ENCODE data around the gene RPL22. TPM values are rescaled to one million over a fixed set of nuclear protein-coding genes. Genes with fewer than 3 reads are reported as not detected.

The RPL22 gene
- total RNA-seq, 1 donor from 2014 or later: 354 TPM

- no peak for ATAC-seq
Observed at GRCh38 chr1:6179564-6180175, 19.7 kb downstream of the RPL22 start.

GRCh38 chr1:6178751-6179563, 20.4 kb downstream of the RPL22 start:
- DNase-seq (ENCODE audit: low spot score) (no peak), ATAC-seq (no peak)
- intact Hi-C loops (cut with DNase I): no loop called here

More at GRCh38 chr1:6179564-6180175, 19.7 kb downstream of the RPL22 start:
- intact Hi-C loops (cut with DNase I): no loop called here
- no peak for DNase-seq (ENCODE audit: low spot score)

DNA sequence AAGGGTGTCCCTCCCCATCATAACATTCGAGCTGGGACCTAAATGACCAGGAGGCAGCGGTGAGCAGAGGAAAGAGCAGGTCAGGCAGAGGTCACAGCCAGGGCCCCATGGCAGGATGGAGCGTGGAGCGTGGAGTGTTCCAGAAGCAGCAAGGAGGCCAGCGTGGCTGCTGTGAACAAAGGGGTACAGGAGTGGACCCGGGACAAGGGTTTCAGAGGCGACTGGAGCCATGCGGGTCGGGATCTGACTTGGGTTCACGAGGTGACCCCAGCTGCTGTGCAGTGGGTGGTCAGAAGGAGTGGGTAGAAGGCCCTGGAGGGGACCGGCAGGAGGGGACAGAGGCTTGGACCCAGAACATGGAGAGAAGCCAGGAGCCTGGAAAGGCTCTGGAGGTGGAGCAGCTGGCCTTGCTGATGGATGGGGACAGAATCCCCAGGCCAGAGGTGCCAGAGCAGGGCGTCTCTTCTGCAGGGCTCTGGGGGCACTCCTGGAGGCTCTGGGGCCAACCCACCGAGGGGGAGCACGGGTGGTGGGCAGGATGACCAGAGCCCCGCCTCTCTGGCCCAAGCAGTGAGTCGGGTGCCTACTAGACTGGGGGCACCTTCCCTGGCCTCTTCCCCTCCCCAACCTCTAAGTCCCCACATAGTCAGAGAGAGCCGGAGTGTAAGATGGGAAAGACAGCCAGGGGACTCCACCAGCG, 21.6 kb downstream of the RPL22 start:
- intact Hi-C loops (cut with DNase I): no loop called here
- DNase-seq (ENCODE audit: low spot score) (no peak), ATAC-seq (no peak)

GRCh38 chr1:6176779-6177178, 22.6 kb downstream of the RPL22 start:
- DNase-seq (ENCODE audit: low spot score) (no peak), ATAC-seq (no peak)
- intact Hi-C loops (cut with DNase I): no loop called here

DNA sequence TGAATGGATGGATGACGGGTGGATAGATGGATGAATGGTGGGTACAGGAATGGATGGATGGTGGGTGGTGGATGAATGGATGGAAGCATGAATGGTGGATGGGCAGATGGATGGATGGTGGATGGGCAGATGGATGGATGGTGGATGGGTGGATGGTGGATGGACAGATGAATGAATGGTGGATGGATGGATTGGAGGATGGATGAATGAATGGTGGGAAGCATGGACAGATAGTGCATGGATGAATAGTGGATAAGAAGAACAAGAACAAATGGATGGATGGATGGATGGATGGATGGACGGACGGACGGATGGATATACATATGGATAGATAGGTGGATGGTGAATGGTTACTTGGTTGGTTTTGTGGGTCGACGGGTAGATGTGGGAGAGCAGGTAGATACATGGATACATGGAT, 24.0 kb downstream of the RPL22 start:
- no peak for DNase-seq (ENCODE audit: low spot score)
- intact Hi-C loops (cut with DNase I): no loop called here
- ATAC-seq: no peak

DNA sequence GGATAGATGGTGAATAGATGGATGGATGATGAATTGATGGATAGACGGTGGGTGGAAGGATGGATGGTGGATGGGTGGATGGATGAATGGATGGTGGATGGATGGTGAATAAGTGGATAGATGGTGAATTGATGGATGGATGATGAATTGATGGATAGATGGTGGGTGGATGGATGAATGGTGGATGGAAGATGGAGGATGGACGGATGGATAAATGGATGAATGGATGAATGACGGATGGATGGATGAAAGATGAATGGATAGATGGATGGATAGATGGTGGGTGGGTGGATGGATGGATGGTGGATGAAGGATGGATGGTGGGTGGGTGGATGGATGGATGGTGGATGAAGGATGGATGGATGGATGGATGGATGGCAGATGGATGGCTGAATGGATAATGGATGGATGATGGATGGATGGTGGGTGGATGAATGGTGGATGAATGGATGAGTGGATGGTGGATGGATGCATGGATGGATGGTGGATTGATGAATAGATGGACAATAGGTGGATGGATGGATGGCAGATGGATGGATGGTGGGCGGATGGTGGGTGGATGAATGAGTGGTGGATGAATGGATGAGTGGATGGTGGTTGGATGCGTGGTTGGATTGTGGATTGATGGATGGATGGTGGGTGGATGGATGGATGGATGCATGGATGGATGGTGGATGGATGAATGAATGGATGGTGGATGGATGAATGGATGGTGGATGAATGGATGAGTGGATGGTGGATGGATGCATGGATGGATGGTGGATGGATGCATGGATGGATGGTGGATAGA, 24.6 kb downstream of the RPL22 start:
- DNase-seq (ENCODE audit: low spot score) (no peak), ATAC-seq (no peak)
- intact Hi-C loops (cut with DNase I): no loop called here

DNA sequence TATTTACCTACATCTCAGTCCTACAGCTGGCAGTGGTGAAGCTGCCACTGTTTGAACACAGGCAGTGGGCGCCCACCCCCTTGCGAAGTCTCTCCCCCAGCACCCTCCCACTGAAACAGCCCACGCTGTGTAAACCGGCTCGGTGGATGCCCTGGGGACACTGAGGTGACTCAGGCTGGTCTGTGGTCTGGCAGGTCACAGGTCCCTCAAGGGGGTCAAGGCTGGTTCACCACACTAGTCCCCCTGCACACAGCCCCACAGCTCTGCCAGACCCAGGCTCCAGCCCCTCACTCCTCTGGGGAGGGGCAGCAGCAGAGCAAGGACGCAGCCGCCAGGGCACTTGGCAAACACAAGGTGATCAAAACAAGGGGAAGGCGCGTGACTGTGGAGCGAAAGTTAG, 26.8 kb downstream of the RPL22 start:
- no peak for ATAC-seq
- DNase-seq (ENCODE audit: low spot score): no peak
- intact Hi-C loops (cut with DNase I): no loop called here

DNA sequence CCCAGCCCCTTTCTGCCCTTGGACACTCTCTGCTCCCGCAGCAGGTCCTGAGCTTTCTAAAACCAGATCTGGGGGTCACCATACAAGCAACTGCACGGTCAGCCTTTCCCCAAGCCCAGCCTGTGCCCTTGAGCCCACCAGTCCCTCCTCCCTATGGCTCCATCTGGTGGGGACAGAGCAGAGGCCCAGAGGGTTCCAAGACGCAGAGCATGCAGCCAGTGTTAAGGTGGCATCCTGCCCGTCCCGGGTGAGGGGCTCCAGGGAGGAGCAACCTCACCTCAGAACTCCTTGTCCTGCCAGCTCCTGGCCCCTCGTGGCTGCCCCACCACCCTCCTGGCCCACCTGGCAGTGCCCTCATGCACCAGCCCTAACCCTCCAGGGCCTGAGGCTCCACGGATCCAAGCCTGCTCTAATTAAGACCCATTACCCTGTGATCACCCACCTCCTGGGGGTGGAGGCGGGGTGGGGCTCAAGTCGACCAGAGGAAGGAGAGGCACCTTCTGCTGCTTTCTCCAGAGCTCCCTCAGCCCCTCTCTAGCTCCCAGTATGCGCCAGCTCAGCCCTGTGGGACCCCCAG, 27.8 kb downstream of the RPL22 start:
- intact Hi-C loops (cut with DNase I): no loop called here
- no peak for ATAC-seq
- no peak for DNase-seq (ENCODE audit: low spot score)

- no peak for ATAC-seq
- intact Hi-C loops (cut with DNase I): no loop called here
- no peak for DNase-seq (ENCODE audit: low spot score)
Observed at GRCh38 chr1:6170742-6171201, 28.6 kb downstream of the RPL22 start.

GRCh38 chr1:6170116-6170741, 29.2 kb downstream of the RPL22 start:
- no peak for ATAC-seq
- DNase-seq (ENCODE audit: low spot score): no peak
- intact Hi-C loops (cut with DNase I): no loop called here

DNA sequence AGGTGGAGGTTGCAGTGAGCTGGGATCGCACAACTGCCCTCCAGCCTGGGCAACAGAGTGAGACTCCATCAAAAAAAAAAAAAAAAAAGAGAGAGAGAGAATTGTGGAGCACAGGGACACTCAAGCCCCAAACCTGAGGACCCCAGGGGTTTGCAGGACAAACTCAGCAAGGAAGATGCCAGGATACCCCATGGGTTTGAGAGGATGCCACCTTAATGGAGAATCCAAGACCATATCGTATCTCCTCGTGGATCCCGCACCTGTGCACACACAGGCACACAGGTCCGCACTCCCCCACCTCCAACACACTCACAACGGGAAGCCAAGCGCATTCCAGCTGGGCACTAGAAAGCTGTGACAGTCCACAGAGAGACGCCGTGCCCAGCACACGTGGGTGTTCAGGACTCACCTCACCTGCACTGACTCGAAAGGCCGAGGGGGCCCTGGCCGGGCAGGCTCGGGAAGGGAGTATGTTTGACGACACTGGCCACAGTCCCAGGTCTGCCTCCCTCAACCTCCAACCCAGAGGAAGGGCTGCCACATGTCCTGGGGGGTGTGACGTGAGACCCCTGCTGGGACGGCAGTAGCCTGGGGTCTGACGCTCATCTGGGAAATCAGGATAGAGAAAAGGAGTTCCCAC, 30.3 kb downstream of the RPL22 start:
- ATAC-seq: no peak
- no peak for DNase-seq (ENCODE audit: low spot score)
- intact Hi-C loops (cut with DNase I): no loop called here

DNA sequence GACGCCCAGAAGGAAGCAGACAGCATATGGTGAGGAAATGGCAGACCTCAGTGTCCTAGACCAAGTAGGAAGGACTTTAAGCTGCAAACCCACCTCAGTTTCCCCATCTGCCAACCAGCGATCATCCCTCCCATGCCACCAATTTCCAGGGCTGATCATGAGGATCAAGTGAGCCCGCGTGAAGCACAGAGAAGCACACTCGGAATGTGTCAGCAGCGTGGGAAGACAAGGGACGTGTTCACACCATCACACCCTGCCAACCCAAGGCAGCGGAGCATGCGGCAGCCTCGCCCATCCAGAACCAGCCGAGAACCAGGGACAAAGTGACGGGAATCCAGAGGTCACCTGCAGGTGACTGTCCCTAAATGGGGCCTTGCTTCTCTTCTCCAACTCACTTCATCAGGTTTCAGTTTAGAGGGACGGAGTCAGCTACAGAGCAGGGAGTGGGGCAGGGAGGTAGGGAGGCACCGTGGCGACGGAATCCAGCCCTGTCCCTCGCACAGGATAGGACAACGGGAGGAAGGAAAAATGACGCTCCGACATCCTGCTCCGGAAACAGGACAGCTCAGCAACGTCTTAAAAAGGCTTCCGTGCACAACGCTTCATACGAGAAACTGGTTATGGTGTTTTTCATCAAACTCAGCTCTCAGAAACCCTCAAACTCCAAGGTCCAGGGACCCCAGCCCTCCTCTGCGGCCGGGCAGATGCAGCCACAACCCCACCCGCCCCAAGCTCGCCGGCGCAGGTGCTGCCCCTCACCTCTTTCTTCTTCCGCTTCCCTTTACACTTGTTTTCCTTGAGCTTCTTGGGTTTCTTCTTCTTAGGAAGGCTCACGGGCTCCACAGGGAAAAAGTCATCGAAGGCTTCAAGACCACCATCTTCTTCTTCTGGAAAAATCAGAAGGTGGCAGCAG, 31.7 kb downstream of the RPL22 start:
- intact Hi-C loops (cut with DNase I): no loop called here
- DNase-seq (ENCODE audit: low spot score) (no peak), ATAC-seq (no peak)

DNA sequence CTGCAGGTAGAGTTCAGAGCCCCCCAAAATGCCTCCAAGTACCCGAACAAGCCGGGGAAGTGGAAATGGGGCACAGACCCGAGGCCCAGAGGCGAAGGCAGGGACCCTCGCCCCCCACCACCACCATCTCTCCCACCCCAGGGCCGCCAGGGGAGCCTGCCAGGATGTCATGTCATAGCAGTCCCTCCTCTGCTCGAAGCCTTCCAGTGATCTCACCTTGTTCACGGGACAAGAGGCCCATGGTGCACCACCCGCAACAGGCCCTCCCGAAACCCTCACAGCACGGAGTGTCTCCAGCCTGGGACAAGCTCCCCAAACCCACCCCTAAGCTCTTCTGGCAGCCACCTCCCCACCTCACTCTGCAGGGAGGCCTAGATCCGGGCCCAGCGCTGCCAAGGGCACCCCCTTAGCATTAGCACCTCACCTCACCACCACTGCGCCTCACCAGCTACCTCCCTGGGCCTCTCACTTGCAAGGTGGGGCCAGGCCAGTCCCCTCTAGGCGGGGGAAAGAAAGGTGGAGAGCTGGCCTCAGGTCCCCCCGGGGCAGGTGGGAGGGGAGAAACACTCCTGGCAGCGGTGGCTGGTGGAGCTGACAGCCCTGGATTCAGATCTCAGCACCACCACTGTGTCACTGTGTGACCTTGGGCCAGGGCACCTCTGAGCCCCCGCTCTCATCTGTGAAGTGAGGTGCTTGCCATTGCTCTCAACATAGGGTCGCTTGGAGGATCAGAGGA, 32.6 kb downstream of the RPL22 start:
- intact Hi-C loops (cut with DNase I): no loop called here
- no peak for ATAC-seq
- DNase-seq (ENCODE audit: low spot score): no peak

- intact Hi-C loops (cut with DNase I): no loop called here
- no peak for ATAC-seq
Observed at GRCh38 chr1:6166221-6166620, 33.2 kb downstream of the RPL22 start.

GRCh38 chr1:6165441-6165985, 33.9 kb downstream of the RPL22 start:
- DNase-seq (ENCODE audit: low spot score): no peak
- intact Hi-C loops (cut with DNase I): no loop called here
- no peak for ATAC-seq

More at GRCh38 chr1:6166221-6166620, 33.2 kb downstream of the RPL22 start:
- DNase-seq (ENCODE audit: low spot score): no peak

- intact Hi-C loops (cut with DNase I): no loop called here
- DNase-seq (ENCODE audit: low spot score) (no peak), ATAC-seq (no peak)
Observed at GRCh38 chr1:6165027-6165426, 34.4 kb downstream of the RPL22 start.
